Cardiac muscle cell (in vitro differentiated cells and primary cell): ENCODE measurements around the gene RNF149. TPM values are rescaled to one million over a fixed set of nuclear protein-coding genes. Genes with fewer than 3 reads are reported as not detected.

Experiments
- DNase-seq, 2 donors: peaks; one replicate each; pipeline versions ENCODE4 v3.0.0 to v3.0.0-alpha.2; 2010 to 2017; ENCODE audit warnings: low read depth in 1 of 2, low spot score in 1 of 2
- H3K27ac ChIP-seq: fragments of 200-600 bp; sonication (generic); 2 replicates; pipeline ENCODE4 v1.5.1; 2016
- H3K27me3 ChIP-seq: fragments of 200-600 bp; sonication (generic); 2 replicates; pipeline ENCODE4 v1.6.0; 2016; ENCODE audit warnings: control low read depth
- H3K36me3 ChIP-seq: fragments of 200-600 bp; sonication (generic); 2 replicates; pipeline ENCODE4 v1.5.1; 2016; ENCODE audit warnings: control low read depth
- H3K4me1 ChIP-seq: fragments of 200-600 bp; sonication (generic); 2 replicates; pipeline ENCODE4 v1.8.1; 2017; ENCODE audit warnings: low read depth, mild to moderate bottlenecking, mixed run types
- H3K4me3 ChIP-seq: fragments of 200-600 bp; sonication (generic); 2 replicates; pipeline ENCODE4 v1.5.1; 2016; ENCODE audit warnings: mild to moderate bottlenecking
- H3K9me3 ChIP-seq: fragments of 200-600 bp; sonication (generic); 2 replicates; pipeline ENCODE4 v1.5.1; 2017; ENCODE audit warnings: low read depth, mild to moderate bottlenecking, control low read depth
- polyA plus RNA-seq: library from polyadenylated mRNA; unstranded; fragments of >200 nt; fragmentation: Nextera tagmentation; extraction: Ambion mirVana; gene quantifications from 2 replicates; pipeline ENCODE4 v1.2.1, GENCODE V29; 2016
- total RNA-seq: library from RNA; depleted of rRNA; stranded (reverse); fragments of >200 nt; gene quantifications from 2 replicates; pipeline ENCODE4 v1.2.3, GENCODE V29; 2016
- TF ChIP-seq, protein P1 (sequence below): IDR thresholded peaks from 2 replicates; pipeline ENCODE4 v1.5.1; 2012; ENCODE audit warnings: low read depth, mild to moderate bottlenecking, low read length

Gene RNF149
- total and polyA plus RNA-seq, 2 experiments from 2014 or later = 44.4 to 69.9 TPM

DNA sequence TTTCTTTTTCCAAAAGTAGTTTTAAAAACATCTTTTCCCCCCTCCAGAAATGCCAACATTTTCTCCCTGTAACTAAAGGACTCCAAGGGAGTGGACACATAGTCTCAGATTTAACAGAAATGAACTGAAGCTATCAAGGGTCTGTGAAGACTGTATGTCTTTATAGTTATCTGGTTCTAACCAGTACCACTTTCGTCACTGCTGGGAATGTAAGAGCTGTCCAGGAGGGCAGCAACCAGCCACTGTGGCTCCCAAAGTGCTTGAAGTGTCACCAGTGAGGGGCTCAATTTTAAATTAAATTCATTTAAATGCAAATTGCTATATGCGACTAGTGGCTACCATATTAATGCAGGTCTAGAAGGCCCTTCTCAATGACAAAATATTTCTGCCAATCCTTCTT, 15.0 kb downstream of the RNF149 start:
- H3K4me3 ChIP-seq = no peak overlapping the region
- peaks cover 30% of the 10 kb centered on the region for H3K4me1 ChIP-seq
- TF ChIP-seq, protein P1, sequence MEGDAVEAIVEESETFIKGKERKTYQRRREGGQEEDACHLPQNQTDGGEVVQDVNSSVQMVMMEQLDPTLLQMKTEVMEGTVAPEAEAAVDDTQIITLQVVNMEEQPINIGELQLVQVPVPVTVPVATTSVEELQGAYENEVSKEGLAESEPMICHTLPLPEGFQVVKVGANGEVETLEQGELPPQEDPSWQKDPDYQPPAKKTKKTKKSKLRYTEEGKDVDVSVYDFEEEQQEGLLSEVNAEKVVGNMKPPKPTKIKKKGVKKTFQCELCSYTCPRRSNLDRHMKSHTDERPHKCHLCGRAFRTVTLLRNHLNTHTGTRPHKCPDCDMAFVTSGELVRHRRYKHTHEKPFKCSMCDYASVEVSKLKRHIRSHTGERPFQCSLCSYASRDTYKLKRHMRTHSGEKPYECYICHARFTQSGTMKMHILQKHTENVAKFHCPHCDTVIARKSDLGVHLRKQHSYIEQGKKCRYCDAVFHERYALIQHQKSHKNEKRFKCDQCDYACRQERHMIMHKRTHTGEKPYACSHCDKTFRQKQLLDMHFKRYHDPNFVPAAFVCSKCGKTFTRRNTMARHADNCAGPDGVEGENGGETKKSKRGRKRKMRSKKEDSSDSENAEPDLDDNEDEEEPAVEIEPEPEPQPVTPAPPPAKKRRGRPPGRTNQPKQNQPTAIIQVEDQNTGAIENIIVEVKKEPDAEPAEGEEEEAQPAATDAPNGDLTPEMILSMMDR = no peak
- H3K9me3 ChIP-seq = no peaks in the 10 kb centered on the region
- H3K27ac ChIP-seq = peak overlapping the region; percentile 86
- peak in 1 of 2 donors; percentile 81 for DNase-seq
- no peaks in the 10 kb centered on the region for H3K27me3 ChIP-seq
- H3K36me3 ChIP-seq = no peaks in the 10 kb centered on the region

DNA sequence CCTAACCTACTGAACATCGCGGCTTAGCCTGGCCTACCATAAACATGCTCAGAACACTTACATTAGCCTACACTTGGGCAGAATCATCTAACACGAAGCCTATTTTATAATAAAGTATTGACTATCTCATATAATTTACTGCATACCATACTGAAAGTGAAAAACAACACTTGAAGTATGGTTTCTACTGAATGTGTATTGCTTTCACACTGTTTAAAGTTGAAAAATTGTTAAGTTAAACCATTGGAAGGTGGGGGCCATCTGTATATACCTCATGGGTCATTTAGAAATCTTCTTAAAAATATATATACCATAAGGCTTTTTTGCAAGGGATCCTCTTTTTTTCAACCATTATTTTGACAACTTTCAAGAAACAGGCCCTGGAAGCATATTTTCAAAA, 16.5 kb downstream of the RNF149 start:
- peaks cover 5% of the 10 kb centered on the region for H3K36me3 ChIP-seq
- H3K27me3 ChIP-seq = no peaks in the 10 kb centered on the region
- peak overlapping the region; percentile 86 for H3K27ac ChIP-seq
- H3K4me1 ChIP-seq = peaks cover 30% of the 10 kb centered on the region
- no peaks in the 10 kb centered on the region for H3K9me3 ChIP-seq
- TF ChIP-seq, protein P1 = no peak
- no peak for DNase-seq
- H3K4me3 ChIP-seq = no peak overlapping the region

DNA sequence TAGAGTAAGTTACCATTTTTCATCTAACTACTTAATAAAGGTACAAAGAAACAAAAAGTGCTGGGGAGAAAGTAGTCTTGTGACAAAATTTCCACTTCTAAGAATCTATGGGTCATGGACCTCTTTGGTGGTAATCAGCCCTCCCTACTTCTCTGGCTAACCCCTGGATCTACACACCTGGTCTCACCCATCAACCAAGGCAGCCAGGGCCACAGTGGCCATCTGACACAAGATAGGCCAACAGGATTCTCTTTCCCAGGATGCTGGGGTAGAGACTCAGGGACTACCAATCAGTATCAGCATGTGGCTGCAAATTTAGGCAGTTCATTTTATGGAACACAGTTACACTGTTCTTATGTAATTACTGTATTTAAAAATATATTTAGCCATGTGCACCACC, 17.8 kb downstream of the RNF149 start:
- Histone ChIP-seq H3K27me3 (no peaks in the 10 kb centered on the region), H3K4me3 (no peak overlapping the region), H3K4me1 (peaks cover 22% of the 10 kb centered on the region), H3K27ac (no peak overlapping the region), H3K9me3 (no peaks in the 10 kb centered on the region), H3K36me3 (peaks cover 18% of the 10 kb centered on the region)
- TF ChIP-seq, protein P1 = no peak
- DNase-seq = no peak

DNA sequence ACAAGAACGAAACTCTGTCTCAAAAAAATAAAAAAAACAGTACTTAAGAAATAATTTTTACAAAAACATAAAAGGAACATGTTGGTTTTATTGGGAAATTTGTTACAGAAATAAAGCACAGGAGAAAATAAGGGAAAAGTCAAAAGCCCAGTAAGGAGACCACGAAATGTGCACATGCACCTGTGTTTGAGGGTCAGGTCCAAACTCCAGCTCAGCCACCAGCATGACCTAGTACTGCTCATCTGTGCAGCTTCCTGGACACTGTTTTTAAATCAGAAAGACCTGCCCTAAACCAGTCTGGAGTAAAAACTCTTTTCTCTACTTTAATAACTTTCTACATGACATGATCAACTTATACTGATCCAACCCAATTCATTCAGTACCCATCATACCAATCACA, 21.2 kb downstream of the RNF149 start:
- H3K27me3 ChIP-seq = no peaks in the 10 kb centered on the region
- H3K9me3 ChIP-seq = no peaks in the 10 kb centered on the region
- no peak overlapping the region for H3K27ac ChIP-seq
- no peak overlapping the region for H3K4me3 ChIP-seq
- peaks cover 26% of the 10 kb centered on the region for H3K36me3 ChIP-seq
- DNase-seq = no peak
- H3K4me1 ChIP-seq = no peaks in the 10 kb centered on the region
- TF ChIP-seq, protein P1 = no peak

DNA sequence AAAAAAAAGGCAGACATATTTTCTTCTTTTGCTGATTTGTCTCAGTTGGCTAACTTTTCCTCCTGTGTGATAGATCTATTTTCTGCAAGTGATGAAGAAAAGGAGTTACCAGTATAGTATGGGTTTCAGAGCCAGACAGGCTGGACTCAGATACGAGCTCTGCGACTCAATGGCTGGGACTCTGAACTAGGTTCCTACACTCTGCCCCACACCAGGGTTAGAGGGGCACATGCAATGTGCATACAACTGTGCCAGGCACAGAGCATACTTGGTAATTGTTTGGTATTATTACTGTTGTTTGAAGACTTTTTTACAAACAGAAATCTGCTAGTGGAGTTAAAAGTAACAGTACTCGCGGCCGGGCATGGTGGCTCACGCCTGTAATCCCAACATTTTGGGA, 21.8 kb downstream of the RNF149 start:
- no peaks in the 10 kb centered on the region for H3K27me3 ChIP-seq
- peaks cover 28% of the 10 kb centered on the region for H3K36me3 ChIP-seq
- DNase-seq = no peak
- H3K27ac ChIP-seq = no peak overlapping the region
- no peak overlapping the region for H3K4me3 ChIP-seq
- H3K4me1 ChIP-seq = no peaks in the 10 kb centered on the region
- H3K9me3 ChIP-seq = no peaks in the 10 kb centered on the region
- TF ChIP-seq, protein P1 = no peak

DNA sequence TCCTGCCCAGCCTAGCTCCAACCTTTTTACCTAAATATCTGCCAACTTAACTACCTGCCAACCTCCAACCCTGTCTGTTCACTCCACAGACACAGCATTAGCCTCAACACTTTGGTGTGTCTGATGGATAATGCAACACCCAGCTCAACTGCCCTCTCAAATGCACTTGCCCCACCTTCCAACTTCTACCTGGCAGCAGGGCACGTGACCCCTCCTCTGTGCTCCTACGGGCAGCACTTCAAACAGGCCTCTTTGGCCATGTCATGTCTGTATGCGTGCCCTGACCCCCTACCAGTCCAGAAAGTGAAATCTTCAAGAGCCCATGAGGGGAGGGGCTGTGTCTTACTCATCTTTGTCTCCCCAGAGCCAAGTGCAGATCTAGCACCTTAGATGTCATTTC, 25.5 kb downstream of the RNF149 start:
- Histone ChIP-seq H3K27ac (no peak overlapping the region), H3K4me3 (no peak overlapping the region), H3K9me3 (no peaks in the 10 kb centered on the region), H3K36me3 (peaks cover 52% of the 10 kb centered on the region), H3K27me3 (no peaks in the 10 kb centered on the region), H3K4me1 (no peaks in the 10 kb centered on the region)
- no peak for DNase-seq
- TF ChIP-seq, protein P1 = no peak
